ENCODE measurements around the gene DOCK8.

The DOCK8 gene

DNA sequence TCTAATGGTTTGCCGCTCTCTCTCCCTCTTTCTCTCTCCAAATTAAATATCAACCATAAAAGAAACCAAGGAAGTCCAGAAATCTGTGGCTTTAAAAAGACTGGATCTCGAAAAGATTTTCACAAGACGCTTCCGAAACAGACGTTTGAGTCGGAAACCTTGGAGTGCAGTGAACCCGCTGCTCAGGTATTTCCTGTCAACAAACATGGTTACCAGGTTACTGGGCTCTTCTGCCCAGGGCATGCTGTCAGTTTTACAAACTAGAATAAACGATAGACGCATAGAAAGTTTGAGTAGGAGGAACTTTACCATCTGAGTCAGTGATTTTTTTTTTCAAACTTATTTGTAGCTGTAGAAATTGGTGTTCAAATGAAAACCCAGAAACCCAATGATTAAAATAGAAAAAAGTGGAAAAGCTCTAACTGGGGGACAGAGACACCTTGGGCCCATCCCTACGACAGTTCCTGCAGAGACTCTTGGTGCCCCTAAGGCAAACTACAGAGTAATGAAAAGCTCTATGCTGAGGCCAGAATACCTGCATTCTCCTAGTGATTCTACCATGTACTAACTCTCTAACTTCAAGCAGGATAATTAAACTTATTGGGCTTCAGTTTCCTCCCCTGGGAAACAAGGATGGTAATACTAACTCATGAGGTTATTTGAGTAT is 90.0 kb downstream of the DOCK8 start:
- H3K36me3 Mint-ChIP-seq (ENCODE audit: low read depth), result no peaks in the 10 kb centered on the region

DNA sequence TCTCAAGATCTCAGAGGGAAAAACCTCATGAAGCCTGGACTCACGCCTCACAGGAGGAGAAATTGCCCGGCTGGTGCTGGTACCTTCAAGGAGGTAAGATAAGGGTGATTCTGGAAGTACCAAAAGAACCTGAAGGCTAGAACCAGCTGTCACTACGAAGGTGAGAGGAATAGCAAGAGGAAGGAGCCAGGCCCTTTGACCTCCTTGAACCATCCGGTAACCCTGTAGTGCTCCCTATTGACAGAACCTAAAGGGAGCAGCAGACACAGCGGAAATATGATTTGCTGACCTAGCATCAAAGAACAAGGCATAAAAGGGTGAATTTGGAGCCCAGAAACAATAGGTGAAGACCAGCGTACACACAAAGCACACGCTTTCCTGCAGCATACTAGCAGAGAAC is 92.2 kb downstream of the DOCK8 start:
- Mint-ChIP-seq H3K36me3 (ENCODE audit: low read depth) (no peaks in the 10 kb centered on the region), H3K9me3 (peaks cover 2% of the 10 kb centered on the region)
- TF ChIP-seq, protein P1, sequence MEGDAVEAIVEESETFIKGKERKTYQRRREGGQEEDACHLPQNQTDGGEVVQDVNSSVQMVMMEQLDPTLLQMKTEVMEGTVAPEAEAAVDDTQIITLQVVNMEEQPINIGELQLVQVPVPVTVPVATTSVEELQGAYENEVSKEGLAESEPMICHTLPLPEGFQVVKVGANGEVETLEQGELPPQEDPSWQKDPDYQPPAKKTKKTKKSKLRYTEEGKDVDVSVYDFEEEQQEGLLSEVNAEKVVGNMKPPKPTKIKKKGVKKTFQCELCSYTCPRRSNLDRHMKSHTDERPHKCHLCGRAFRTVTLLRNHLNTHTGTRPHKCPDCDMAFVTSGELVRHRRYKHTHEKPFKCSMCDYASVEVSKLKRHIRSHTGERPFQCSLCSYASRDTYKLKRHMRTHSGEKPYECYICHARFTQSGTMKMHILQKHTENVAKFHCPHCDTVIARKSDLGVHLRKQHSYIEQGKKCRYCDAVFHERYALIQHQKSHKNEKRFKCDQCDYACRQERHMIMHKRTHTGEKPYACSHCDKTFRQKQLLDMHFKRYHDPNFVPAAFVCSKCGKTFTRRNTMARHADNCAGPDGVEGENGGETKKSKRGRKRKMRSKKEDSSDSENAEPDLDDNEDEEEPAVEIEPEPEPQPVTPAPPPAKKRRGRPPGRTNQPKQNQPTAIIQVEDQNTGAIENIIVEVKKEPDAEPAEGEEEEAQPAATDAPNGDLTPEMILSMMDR (IDR thresholded peaks at IDR 0.05; ENCODE audit: unreplicated experiment in 3 of 3), result no peak

More for the DNA sequence above, 90.0 kb downstream of the DOCK8 start:
- no peak overlapping the region for H3K4me3 Mint-ChIP-seq
- TF ChIP-seq, protein P1 (IDR thresholded peaks at IDR 0.05; ENCODE audit: unreplicated experiment in 3 of 3), result no peak
- no peaks in the 10 kb centered on the region for H3K4me1 Mint-ChIP-seq
- peak overlapping the region in 1 of 3 experiments; percentile 5 for H3K27ac Mint-ChIP-seq
- no peaks in the 10 kb centered on the region for H3K27me3 Mint-ChIP-seq (ENCODE audit: low read depth)
- H3K9me3 Mint-ChIP-seq, result peaks cover 2% of the 10 kb centered on the region

DNA sequence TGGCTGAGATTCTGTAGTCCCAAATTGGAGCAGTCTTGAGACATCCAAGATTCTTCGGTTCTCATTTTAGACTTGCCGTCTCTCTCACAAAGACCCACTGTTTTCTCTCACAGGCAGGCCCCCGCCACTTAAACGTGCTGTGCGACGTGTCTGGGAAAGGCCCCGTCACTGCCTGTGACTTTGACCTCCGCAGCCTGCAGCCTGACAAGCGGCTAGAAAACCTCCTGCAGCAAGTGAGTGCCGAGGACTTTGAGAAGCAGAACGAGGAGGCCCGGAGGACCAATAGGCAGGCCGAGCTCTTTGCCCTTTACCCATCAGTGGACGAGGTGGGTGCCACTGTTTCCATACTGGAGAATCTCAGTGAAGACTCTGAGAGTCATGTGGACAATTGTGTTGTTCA is 97.2 kb downstream of the DOCK8 start:
- H3K4me3 Mint-ChIP-seq, result no peak overlapping the region
- no peaks in the 10 kb centered on the region for H3K36me3 Mint-ChIP-seq (ENCODE audit: low read depth)
- no peaks in the 10 kb centered on the region for H3K27me3 Mint-ChIP-seq (ENCODE audit: low read depth)
- no peaks in the 10 kb centered on the region for H3K9me3 Mint-ChIP-seq
- no peaks in the 10 kb centered on the region for H3K4me1 Mint-ChIP-seq
- no peak overlapping the region for H3K27ac Mint-ChIP-seq
- TF ChIP-seq, protein P1 (IDR thresholded peaks at IDR 0.05; ENCODE audit: unreplicated experiment in 3 of 3), result no peak

More for the DNA sequence above, 92.2 kb downstream of the DOCK8 start:
- no peaks in the 10 kb centered on the region for H3K4me1 Mint-ChIP-seq
- H3K4me3 Mint-ChIP-seq, result no peak overlapping the region
- H3K27me3 Mint-ChIP-seq (ENCODE audit: low read depth), result no peaks in the 10 kb centered on the region
- H3K27ac Mint-ChIP-seq, result no peak overlapping the region

DNA sequence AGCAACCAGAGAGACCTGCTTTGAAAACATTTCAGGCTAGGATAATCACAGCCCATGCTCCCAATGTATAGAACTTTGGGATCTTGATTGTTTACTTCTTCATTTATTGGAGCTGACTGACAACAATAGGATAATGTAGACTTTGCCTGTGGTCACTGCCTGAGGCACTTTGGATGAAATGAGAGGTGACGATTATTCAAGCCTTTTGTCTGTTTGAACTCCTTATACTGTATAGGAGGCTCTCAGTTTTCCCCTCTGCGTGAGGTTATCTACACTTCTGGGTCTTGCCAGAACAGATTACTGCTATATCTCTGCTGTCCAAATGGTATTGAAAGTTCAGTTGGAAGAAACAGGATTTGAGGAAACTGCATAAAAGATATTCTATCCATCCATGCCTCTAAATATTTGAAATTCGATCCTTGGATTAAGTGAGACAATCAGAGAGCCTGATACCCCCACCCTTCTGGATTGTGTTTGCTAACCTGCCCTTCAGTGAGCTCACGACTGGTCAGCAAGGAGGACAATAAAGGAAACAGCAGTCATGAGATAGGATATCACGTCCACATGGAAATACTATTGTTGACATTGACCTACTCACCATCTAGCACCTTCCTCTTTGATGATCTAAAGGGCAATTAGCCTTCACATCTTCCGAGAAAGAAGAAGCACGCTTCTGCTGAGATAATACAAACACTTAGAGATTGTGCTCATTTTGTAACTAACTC is 98.1 kb downstream of the DOCK8 start:
- no peaks in the 10 kb centered on the region for H3K36me3 Mint-ChIP-seq (ENCODE audit: low read depth)
- TF ChIP-seq, protein P1 (IDR thresholded peaks at IDR 0.05; ENCODE audit: unreplicated experiment in 3 of 3), result no peak
- H3K27me3 Mint-ChIP-seq (ENCODE audit: low read depth), result no peaks in the 10 kb centered on the region
- H3K27ac Mint-ChIP-seq, result no peak overlapping the region
- no peaks in the 10 kb centered on the region for H3K9me3 Mint-ChIP-seq
- no peaks in the 10 kb centered on the region for H3K4me1 Mint-ChIP-seq
- H3K4me3 Mint-ChIP-seq, result no peak overlapping the region

DNA sequence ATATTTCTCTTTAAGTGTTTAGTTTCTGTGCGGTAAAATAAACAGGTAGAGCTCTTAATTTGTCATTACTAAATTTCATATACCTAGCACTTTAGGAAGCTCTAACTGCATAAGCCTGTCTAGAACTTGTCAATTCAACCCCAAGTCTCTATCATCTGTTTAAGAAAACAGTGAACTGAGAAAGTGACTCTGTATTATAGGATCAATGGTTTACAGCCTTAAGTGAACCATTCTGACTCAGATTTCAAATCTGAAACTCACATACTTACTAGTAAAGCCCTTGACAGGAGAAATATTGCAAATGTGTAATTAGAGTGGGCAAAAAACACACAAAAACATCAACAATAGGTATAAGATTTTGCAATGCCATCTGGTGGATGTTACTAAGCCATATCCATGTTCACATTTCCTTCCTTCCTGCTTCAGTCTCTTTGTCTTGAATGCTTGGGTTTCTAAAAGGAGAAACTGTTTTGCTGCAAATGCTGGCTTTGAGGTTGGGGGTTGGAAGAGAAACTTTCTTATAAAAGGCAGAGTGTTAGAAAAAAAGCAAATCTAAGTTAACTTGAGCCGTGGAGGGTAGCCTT is 101.8 kb downstream of the DOCK8 start:
- Mint-ChIP-seq H3K4me3 (no peak overlapping the region), H3K36me3 (ENCODE audit: low read depth) (no peaks in the 10 kb centered on the region), H3K4me1 (no peaks in the 10 kb centered on the region), H3K9me3 (no peaks in the 10 kb centered on the region), H3K27ac (no peak overlapping the region), H3K27me3 (ENCODE audit: low read depth) (no peaks in the 10 kb centered on the region)
- TF ChIP-seq, protein P1 (IDR thresholded peaks at IDR 0.05; ENCODE audit: unreplicated experiment in 3 of 3), result peak in 2 of 3 experiments; percentile 6 to 9
